Natural killer cell (primary cell): Measurements from ENCODE around the gene AUTS2. TPM values are rescaled to one million over a fixed set of nuclear protein-coding genes. Genes with fewer than 3 reads are reported as not detected.
A peak's percentile ranks its signal among the peaks of the same experiment; 100 is the strongest.

Experiments
- ATAC-seq, 3 donors: fragments of 150-1000 bp in 2 of 3; fragments of 200-7000 bp in 1 of 3; cut with Tn5 transposase; 1 replicate in 1 of 3; 2 replicates in 2 of 3; pipeline ENCODE4 v1.10.0; 2021; ENCODE audit warnings: mild to moderate bottlenecking in 2 of 3, moderate library complexity in 2 of 3
- DNase-seq, 2 donors: peaks; one replicate each; pipeline versions ENCODE4 v3.0.0 to v3.0.0-alpha.2; 2013 to 2021; ENCODE audit warnings: mixed read lengths in 1 of 2
- H3K27ac ChIP-seq: one replicate; pipeline ENCODE4 v1.5.1; 2013; ENCODE audit warnings: mild to moderate bottlenecking, low read length
- H3K27me3 ChIP-seq: one replicate; pipeline ENCODE4 v1.6.1; 2013; ENCODE audit warnings: low read length; ENCODE audit not compliant: control insufficient read depth, insufficient read depth
- H3K36me3 ChIP-seq: one replicate; pipeline ENCODE4 v1.6.1; 2013; ENCODE audit warnings: low read length; ENCODE audit not compliant: control insufficient read depth, insufficient read depth
- H3K4me1 ChIP-seq: one replicate; pipeline ENCODE4 v1.6.1; 2013; ENCODE audit warnings: low read length; ENCODE audit not compliant: control insufficient read depth, insufficient read depth
- H3K4me3 ChIP-seq: one replicate; pipeline ENCODE4 v1.5.1; 2013; ENCODE audit warnings: low read length
- H3K9me3 ChIP-seq: one replicate; pipeline ENCODE4 v1.6.1; 2013; ENCODE audit warnings: low read length; ENCODE audit not compliant: control insufficient read depth, insufficient read depth
- H3K27ac Mint-ChIP-seq, 2 donors: one replicate each; pipeline ENCODE4 v1.8.0; 2022; ENCODE audit warnings: mild to moderate bottlenecking in 2 of 2, mixed read lengths in 2 of 2, moderate library complexity in 1 of 2
- H3K27me3 Mint-ChIP-seq, 2 donors: one replicate each; pipeline ENCODE4 v1.8.0; 2022; ENCODE audit warnings: low read depth in 2 of 2, mixed read lengths in 2 of 2
- H3K36me3 Mint-ChIP-seq: one replicate; pipeline ENCODE4 v1.8.0; 2022; ENCODE audit warnings: mixed read lengths
- H3K4me1 Mint-ChIP-seq, 2 donors: one replicate each; pipeline ENCODE4 v1.8.0; 2022; ENCODE audit warnings: mixed read lengths in 2 of 2
- H3K4me3 Mint-ChIP-seq: one replicate; pipeline ENCODE4 v1.8.0; 2022; ENCODE audit warnings: mild to moderate bottlenecking, moderate library complexity, mixed read lengths
- H3K9me3 Mint-ChIP-seq, 2 donors: one replicate each; pipeline ENCODE4 v1.8.0; 2022; ENCODE audit warnings: mixed read lengths in 2 of 2
- CTCF ChIP-seq: fragments of 200-600 bp; IDR thresholded peaks from one replicate; pipeline ENCODE4 v1.8.0; 2022; ENCODE audit warnings: antibody characterized with exemption
- WGBS: methylation state at CpG from one replicate; pipeline ENCODE4 v1.1.7; 2013; ENCODE audit warnings: missing lambda C conversion rate; ENCODE audit not compliant: insufficient coverage; 5-methylcytosine and 5-hydroxymethylcytosine counted together
- intact Hi-C: fragments of 100-400 bp; cut with micrococcal nuclease; formaldehyde crosslinking; loops from one replicate; pipeline ENCODE4 v1.14.2; 2022
- total RNA-seq, 4 donors: library from RNA; stranded (reverse); fragments of 120-200 nt in 1 of 4; gene quantifications; one replicate each; pipeline versions ENCODE4 v1.2.3 to v1.2.4, GENCODE V29; 2013 to 2022

AUTS2 gene
- total RNA-seq, 3 donors from 2014 or later (not counting 1 experiment from before 2014, with no cell fraction given): 147 to 197 (median 155) TPM

GRCh38 chr7:69754476-69754875, 156.2 kb downstream of the AUTS2 start:
- Histone ChIP-seq H3K36me3 (no peaks in the 10 kb centered on the region), H3K4me1 (no peaks in the 10 kb centered on the region), H3K9me3 (no peaks in the 10 kb centered on the region), H3K27me3 (no peaks in the 10 kb centered on the region), H3K4me3 (no peak overlapping the region), H3K27ac (no peak overlapping the region)
- no peaks in the 10 kb centered on the region for H3K9me3 Mint-ChIP-seq
- ATAC-seq (no peak), DNase-seq (no peak)
- peaks cover 0 to 13% of the 10 kb centered on the region in 2 donors for H3K4me1 Mint-ChIP-seq
- TF ChIP-seq CTCF: no peak
- no peak overlapping the region for H3K4me3 Mint-ChIP-seq
- WGBS: no CpG with 5 or more reads among the region's 3 CpGs
- peak overlapping the region in 1 of 2 donors; percentile 2 for H3K27ac Mint-ChIP-seq
- no peaks in the 10 kb centered on the region for H3K36me3 Mint-ChIP-seq
- H3K27me3 Mint-ChIP-seq: no peaks in the 10 kb centered on the region
- intact Hi-C loops: no loop called here

- no peak for DNase-seq
- no peak overlapping the region for H3K27ac Mint-ChIP-seq
- Histone ChIP-seq H3K4me1 (no peaks in the 10 kb centered on the region), H3K36me3 (no peaks in the 10 kb centered on the region), H3K27ac (no peak overlapping the region), H3K27me3 (no peaks in the 10 kb centered on the region), H3K9me3 (no peaks in the 10 kb centered on the region), H3K4me3 (no peak overlapping the region)
- intact Hi-C loops: no loop called here
- no peaks in the 10 kb centered on the region for H3K36me3 Mint-ChIP-seq
- no peaks in the 10 kb centered on the region for H3K9me3 Mint-ChIP-seq
- H3K27me3 Mint-ChIP-seq: no peaks in the 10 kb centered on the region
- no peak for TF ChIP-seq CTCF
- WGBS: 100% methylated on average over 1 of the region's 1 CpG
- ATAC-seq: no peak
- peaks cover 0 to 13% of the 10 kb centered on the region in 2 donors for H3K4me1 Mint-ChIP-seq
- H3K4me3 Mint-ChIP-seq: no peak overlapping the region
Measured at GRCh38 chr7:69756235-69756634, 158.0 kb downstream of the AUTS2 start.

GRCh38 chr7:69757528-69757927, 159.3 kb downstream of the AUTS2 start:
- TF ChIP-seq CTCF: no peak
- intact Hi-C loops: no loop called here
- DNase-seq (no peak), ATAC-seq (no peak)
- H3K4me3 Mint-ChIP-seq: no peak overlapping the region
- no peaks in the 10 kb centered on the region for H3K27me3 ChIP-seq
- no peaks in the 10 kb centered on the region for H3K4me1 ChIP-seq
- no peaks in the 10 kb centered on the region for H3K27me3 Mint-ChIP-seq
- H3K4me1 Mint-ChIP-seq: peaks cover 0 to 13% of the 10 kb centered on the region in 2 donors
- H3K9me3 Mint-ChIP-seq: no peaks in the 10 kb centered on the region
- WGBS: 100% methylated on average over 1 of the region's 1 CpG
- no peaks in the 10 kb centered on the region for H3K36me3 ChIP-seq
- no peaks in the 10 kb centered on the region for H3K36me3 Mint-ChIP-seq
- no peak overlapping the region for H3K27ac ChIP-seq
- H3K4me3 ChIP-seq: no peak overlapping the region
- no peaks in the 10 kb centered on the region for H3K9me3 ChIP-seq
- H3K27ac Mint-ChIP-seq: no peak overlapping the region

- H3K36me3 Mint-ChIP-seq: no peaks in the 10 kb centered on the region
- Histone ChIP-seq H3K4me3 (no peak overlapping the region), H3K27ac (no peak overlapping the region), H3K36me3 (no peaks in the 10 kb centered on the region), H3K4me1 (no peaks in the 10 kb centered on the region), H3K27me3 (no peaks in the 10 kb centered on the region), H3K9me3 (no peaks in the 10 kb centered on the region)
- peaks cover 0 to 13% of the 10 kb centered on the region in 2 donors for H3K4me1 Mint-ChIP-seq
- ATAC-seq (no peak), DNase-seq (no peak)
- no peak for TF ChIP-seq CTCF
- intact Hi-C loops: no loop called here
- no peaks in the 10 kb centered on the region for H3K27me3 Mint-ChIP-seq
- no peak overlapping the region for H3K27ac Mint-ChIP-seq
- no peak overlapping the region for H3K4me3 Mint-ChIP-seq
- no peaks in the 10 kb centered on the region for H3K9me3 Mint-ChIP-seq
- 64% methylated on average over 1 of the region's 1 CpG for WGBS
Measured at GRCh38 chr7:69757981-69758430, 159.7 kb downstream of the AUTS2 start.
